Measurements from ENCODE around the gene MLYCD.
"Not testable (repeated sequence)": the region's sequence is repeated elsewhere in the genome, so short reads cannot be mapped to it uniquely, and the experiment has no call there.

Gene MLYCD

GRCh38 chr16:83946154-83946780 is 47.4 kb downstream of the MLYCD start:
- no peak overlapping the region for H3K27ac ChIP-seq
- ChIA-PET POLR2A (ENCODE audit: low non-redundant PET) (no interaction called here), CTCF (no interaction called here)
- no peak for TF ChIP-seq CTCF (conservative IDR thresholded peaks at IDR 0.05; ENCODE audit: low read depth)
- DNase-seq (ENCODE audit: low spot score), result no peak

DNA sequence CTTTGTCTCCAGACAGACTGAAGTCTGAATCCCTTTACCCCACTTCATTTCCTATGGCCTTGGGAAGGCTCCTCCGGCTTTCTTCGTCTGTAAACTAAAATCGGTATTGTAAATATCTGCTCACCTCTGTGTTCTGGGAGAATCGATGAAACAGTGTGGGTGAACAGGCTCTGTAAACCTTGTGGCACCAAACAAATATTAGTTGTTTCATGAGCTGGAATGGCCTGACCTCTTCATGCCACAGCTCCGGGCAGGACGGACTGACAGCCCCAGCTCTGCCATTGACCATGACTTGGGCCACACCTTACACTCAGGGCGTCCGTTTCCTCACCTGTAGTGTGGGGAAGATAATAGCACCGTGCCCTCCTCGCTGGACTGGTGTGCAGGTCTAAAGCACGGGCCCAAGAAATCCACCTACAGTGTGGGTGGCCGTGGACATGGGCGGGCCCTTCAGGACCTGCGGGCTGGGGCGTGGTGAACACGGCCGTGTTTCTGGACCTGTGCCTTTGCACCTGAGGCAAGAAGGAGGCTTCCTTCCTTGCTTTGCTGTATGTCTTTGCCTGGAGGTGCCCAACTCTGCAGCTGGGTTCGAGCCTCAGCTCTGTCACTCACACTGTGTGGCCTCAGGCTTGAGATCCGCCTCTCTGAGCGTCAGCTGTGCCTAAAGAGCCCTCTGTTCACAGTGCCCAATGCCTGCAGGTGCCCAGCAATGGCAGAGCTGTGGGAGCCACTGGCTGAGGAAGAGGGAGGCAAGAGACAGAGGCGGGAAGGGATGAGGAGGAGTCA is 48.1 kb downstream of the MLYCD start:
- ChIA-PET CTCF (interaction anchor here (1.1 kb wide), 1 partner anchor 49 kb away, joined by 3 read pairs; no protein-coding TSS in a partner anchor), POLR2A (ENCODE audit: low non-redundant PET) (no interaction called here)
- TF ChIP-seq CTCF (conservative IDR thresholded peaks at IDR 0.05; ENCODE audit: low read depth), result no peak
- no peak overlapping the region for H3K27ac ChIP-seq
- no peak for DNase-seq (ENCODE audit: low spot score)

- no peak overlapping the region for H3K27ac ChIP-seq
- ChIA-PET CTCF (interaction anchor here (1.0 to 1.1 kb wide), 3 partner anchors 9 to 49 kb away, joined by 3 to 5 read pairs (median 3); no protein-coding TSS in a partner anchor), POLR2A (ENCODE audit: low non-redundant PET) (no interaction called here)
- DNase-seq (ENCODE audit: low spot score), result no peak
- TF ChIP-seq CTCF (conservative IDR thresholded peaks at IDR 0.05; ENCODE audit: low read depth), result no peak
Observed at GRCh38 chr16:83947642-83948234, 48.8 kb downstream of the MLYCD start.

DNA sequence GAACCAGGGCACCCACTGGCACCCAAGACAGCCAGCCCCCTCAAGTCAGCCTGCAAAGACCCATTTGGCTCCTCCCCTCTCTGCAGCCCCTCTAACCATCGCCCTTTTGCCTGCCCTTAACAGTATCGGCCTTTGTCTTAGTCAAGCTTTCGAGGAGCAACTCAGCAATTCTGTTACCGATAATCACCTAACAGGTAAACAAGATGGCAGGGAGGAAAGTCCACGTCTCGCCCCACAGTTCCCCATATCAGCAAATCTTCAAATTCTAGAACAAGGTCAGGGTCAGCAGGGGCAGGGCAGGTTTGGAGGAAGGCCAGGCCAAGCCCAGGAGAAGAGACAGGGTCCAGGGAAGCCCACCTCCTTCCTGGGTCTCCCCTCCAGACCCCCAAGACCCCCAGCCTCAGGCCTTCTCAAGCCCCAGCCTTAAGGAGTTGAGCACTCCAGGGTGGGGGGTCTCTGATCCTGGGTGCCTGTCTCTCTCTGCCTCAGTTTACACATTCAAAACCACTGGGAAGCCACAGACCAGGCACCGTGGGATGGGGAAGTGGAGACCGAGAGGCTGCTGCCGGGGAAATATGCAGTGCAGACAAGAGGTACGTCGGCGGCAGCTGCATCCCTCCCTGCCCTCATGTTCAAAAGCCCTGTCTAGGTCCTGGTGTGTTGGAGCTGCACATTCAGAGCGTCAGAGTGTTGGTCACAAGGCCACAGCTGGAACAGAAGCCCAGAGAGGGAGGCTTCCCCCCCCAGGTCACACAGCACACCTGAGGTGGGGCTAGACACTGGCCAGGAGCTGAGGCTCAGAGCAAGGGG is 50.2 kb downstream of the MLYCD start:
- CTCF ChIA-PET, result interaction anchor here (0.6 to 1.0 kb wide), 2 partner anchors 22 to 658 kb away, joined by 3 read pairs; no protein-coding TSS in a partner anchor
- DNase-seq (ENCODE audit: low spot score), result no peak
- POLR2A ChIA-PET (ENCODE audit: low non-redundant PET), result no interaction called here
- no peak overlapping the region for H3K27ac ChIP-seq
- no peak for TF ChIP-seq CTCF (conservative IDR thresholded peaks at IDR 0.05; ENCODE audit: low read depth)

DNA sequence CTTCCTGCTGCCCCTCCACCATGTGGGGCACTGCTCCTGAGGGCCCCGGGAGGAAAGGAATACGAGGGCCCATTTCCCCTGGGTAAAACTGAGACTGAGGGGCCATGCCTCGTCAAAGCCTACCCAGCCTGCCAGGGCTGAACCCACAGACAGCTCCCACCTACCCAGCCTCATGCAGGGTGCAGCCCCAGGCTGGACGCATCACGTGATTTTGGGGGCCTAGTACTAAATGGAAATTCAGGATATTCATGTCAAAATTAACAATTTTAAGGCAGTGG is 50.7 kb downstream of the MLYCD start:
- no peak overlapping the region for H3K27ac ChIP-seq
- POLR2A ChIA-PET (ENCODE audit: low non-redundant PET), result no interaction called here
- no peak for DNase-seq (ENCODE audit: low spot score)
- no peak for TF ChIP-seq CTCF (conservative IDR thresholded peaks at IDR 0.05; ENCODE audit: low read depth)
- CTCF ChIA-PET, result interaction anchor here (0.6 kb wide), 1 partner anchor 659 kb away, joined by 3 read pairs; no protein-coding TSS in a partner anchor

GRCh38 chr16:83950862-83951399 is 52.0 kb downstream of the MLYCD start:
- CTCF ChIA-PET; POLR2A ChIA-PET (ENCODE audit: low non-redundant PET): not testable (repeated sequence)
- H3K27ac ChIP-seq, result peak overlapping the region; percentile 63

More at GRCh38 chr16:83950862-83951399, 52.0 kb downstream of the MLYCD start:
- DNase-seq (ENCODE audit: low spot score), result not testable (repeated sequence)

Data from RWPE1 (cell line).